Mesenchymal stem cell (in vitro differentiated cells and primary cell): ENCODE data around the gene DRC3.
"Not testable (repeated sequence)": the region's sequence is repeated elsewhere in the genome, so short reads cannot be mapped to it uniquely, and the experiment has no call there.

Experiments used
- DNase-seq: peaks from one replicate; pipeline ENCODE4 v3.0.0-alpha.2; 2013
- H2AFZ ChIP-seq: one replicate; pipeline ENCODE4 v1.6.1; 2013; ENCODE audit warnings: low read depth, mild to moderate bottlenecking, control low read depth, inconsistent platforms, low read length, moderate library complexity
- H2AK5ac ChIP-seq: 2 replicates; pipeline ENCODE4 v1.6.1; 2013; ENCODE audit warnings: low read length, moderate library complexity, mild to moderate bottlenecking, inconsistent platforms; ENCODE audit not compliant: severe bottlenecking
- H2BK120ac ChIP-seq: one replicate; pipeline ENCODE4 v1.6.1; 2013; ENCODE audit warnings: low read depth, mild to moderate bottlenecking, inconsistent platforms, low read length, moderate library complexity
- H2BK12ac ChIP-seq, 2 experiments: one replicate each; pipeline ENCODE4 v1.6.1; 2013; ENCODE audit warnings: inconsistent platforms in 2 of 2, low read length in 2 of 2, mild to moderate bottlenecking in 2 of 2, moderate library complexity in 2 of 2, control low read depth in 1 of 2
- H2BK15ac ChIP-seq: one replicate; pipeline ENCODE4 v1.6.1; 2013; ENCODE audit warnings: mild to moderate bottlenecking, low read depth, inconsistent platforms; ENCODE audit not compliant: poor library complexity, severe bottlenecking
- H2BK5ac ChIP-seq: 2 replicates; pipeline ENCODE4 v1.6.1; 2013; ENCODE audit warnings: low read depth, mild to moderate bottlenecking, low read length, control low read depth, inconsistent platforms; ENCODE audit not compliant: poor library complexity, severe bottlenecking
- H3K14ac ChIP-seq, 2 experiments: one replicate each; pipeline ENCODE4 v1.6.1; 2013; ENCODE audit warnings: inconsistent platforms in 2 of 2, low read length in 2 of 2, control low read depth in 1 of 2, mild to moderate bottlenecking in 1 of 2, moderate library complexity in 1 of 2
- H3K18ac ChIP-seq, 2 experiments: one replicate each; pipeline ENCODE4 v1.6.1; 2013; ENCODE audit warnings: inconsistent platforms in 2 of 2, low read length in 2 of 2, control low read depth in 1 of 2, low read depth in 1 of 2, mild to moderate bottlenecking in 1 of 2
- H3K23ac ChIP-seq, 2 experiments: one replicate each; pipeline ENCODE4 v1.6.1; 2013; ENCODE audit warnings: inconsistent platforms in 2 of 2, low read length in 2 of 2, mild to moderate bottlenecking in 2 of 2, moderate library complexity in 2 of 2, control low read depth in 1 of 2
- H3K27ac ChIP-seq: 2 replicates; pipeline ENCODE4 v1.5.1; 2013; ENCODE audit warnings: mild to moderate bottlenecking, moderate library complexity, low read length, control low read depth, inconsistent platforms; ENCODE audit not compliant: poor library complexity, severe bottlenecking
- H3K27me3 ChIP-seq, 2 experiments: 2 replicates each; pipeline versions ENCODE4 v1.6.1 to v1.7.0; 2013; ENCODE audit warnings: low read length in 2 of 2, mild to moderate bottlenecking in 2 of 2, moderate library complexity in 2 of 2, control low read depth in 1 of 2, inconsistent platforms in 1 of 2; ENCODE audit not compliant: control insufficient read depth in 1 of 2, insufficient read depth in 1 of 2
- H3K36me3 ChIP-seq, 2 experiments: 2 replicates each; pipeline versions ENCODE4 v1.6.1 to v1.7.0; 2013; ENCODE audit warnings: low read length in 2 of 2, control low read depth in 1 of 2, inconsistent platforms in 1 of 2, low read depth in 1 of 2, mild to moderate bottlenecking in 1 of 2; ENCODE audit not compliant: insufficient read depth in 2 of 2, control insufficient read depth in 1 of 2
- H3K4ac ChIP-seq, 2 experiments: one replicate each; pipeline ENCODE4 v1.6.1; 2013; ENCODE audit warnings: inconsistent platforms in 2 of 2, low read length in 2 of 2, mild to moderate bottlenecking in 2 of 2, moderate library complexity in 2 of 2, control low read depth in 1 of 2, low read depth in 1 of 2
- H3K4me1 ChIP-seq: 2 replicates; pipeline ENCODE4 v1.6.1; 2013; ENCODE audit warnings: low read depth, low read length, control low read depth; ENCODE audit not compliant: control insufficient read depth, insufficient read depth
- H3K4me2 ChIP-seq: 2 replicates; pipeline ENCODE4 v1.6.1; 2013; ENCODE audit warnings: low read length, mild to moderate bottlenecking, inconsistent platforms; ENCODE audit not compliant: poor library complexity, severe bottlenecking
- H3K4me3 ChIP-seq, 2 experiments: 2 replicates each; pipeline versions ENCODE4 v1.5.1 to v1.7.0; 2013; ENCODE audit warnings: low read length in 2 of 2, mild to moderate bottlenecking in 2 of 2, control low read depth in 1 of 2, low read depth in 1 of 2; ENCODE audit not compliant: insufficient read depth in 1 of 2
- H3K79me1 ChIP-seq: replicated peaks from 2 replicates; pipeline ENCODE4 v1.6.1; 2013; ENCODE audit warnings: mild to moderate bottlenecking, control low read depth, low read length, inconsistent platforms; ENCODE audit not compliant: poor library complexity, severe bottlenecking
- H3K9ac ChIP-seq: 2 replicates; pipeline ENCODE4 v1.7.0; 2013; ENCODE audit warnings: mild to moderate bottlenecking, low read length, moderate library complexity
- H3K9me3 ChIP-seq: 2 replicates; pipeline ENCODE4 v1.7.0; 2013; ENCODE audit warnings: mild to moderate bottlenecking, low read length; ENCODE audit not compliant: control insufficient read depth
- H4K8ac ChIP-seq: one replicate; pipeline ENCODE4 v1.6.1; 2013; ENCODE audit warnings: inconsistent platforms, mild to moderate bottlenecking, low read length, moderate library complexity
- H4K91ac ChIP-seq: one replicate; pipeline ENCODE4 v1.6.1; 2013; ENCODE audit warnings: mild to moderate bottlenecking, low read length, inconsistent platforms
- WGBS: methylation state at CpG from one replicate; pipeline ENCODE4 v1.1.7; 2013; ENCODE audit warnings: mixed read lengths; 5-methylcytosine and 5-hydroxymethylcytosine counted together

The DRC3 gene

GRCh38 chr17:17995887-17996286, 23.2 kb downstream of the DRC3 start:
- H2BK12ac ChIP-seq, H3K9ac ChIP-seq, H3K9me3 ChIP-seq, H2BK15ac ChIP-seq, H3K27ac ChIP-seq, H3K4ac ChIP-seq, H2AK5ac ChIP-seq, H3K27me3 ChIP-seq, DNase-seq, H2AFZ ChIP-seq, H3K36me3 ChIP-seq, H3K23ac ChIP-seq, H3K4me3 ChIP-seq, H3K14ac ChIP-seq, H3K79me1 ChIP-seq, H4K8ac ChIP-seq, H3K18ac ChIP-seq, H2BK120ac ChIP-seq, H2BK5ac ChIP-seq, H3K4me2 ChIP-seq, H4K91ac ChIP-seq: not testable (repeated sequence)
- peaks cover 26% of the 10 kb centered on the region for H3K4me1 ChIP-seq
- WGBS, result 98% methylated on average over 8 of the region's 8 CpGs

- no peak overlapping the region for H2AFZ ChIP-seq
- H3K14ac ChIP-seq, result no peak overlapping the region
- H3K27me3 ChIP-seq, result no peaks in the 10 kb centered on the region
- H3K27ac ChIP-seq, result no peak overlapping the region
- 89% methylated on average over 8 of the region's 8 CpGs for WGBS
- H3K18ac ChIP-seq, result no peak overlapping the region
- H3K4me2 ChIP-seq, result no peak overlapping the region
- H3K9me3 ChIP-seq, result no peaks in the 10 kb centered on the region
- H2BK5ac ChIP-seq, result no peak overlapping the region
- no peak overlapping the region for H2BK12ac ChIP-seq
- no peak overlapping the region for H2BK15ac ChIP-seq
- no peaks in the 10 kb centered on the region for H3K79me1 ChIP-seq
- no peak for DNase-seq
- no peak overlapping the region for H3K4ac ChIP-seq
- H2AK5ac ChIP-seq, result no peak overlapping the region
- H4K91ac ChIP-seq, result no peak overlapping the region
- H2BK120ac ChIP-seq, result no peak overlapping the region
- H3K36me3 ChIP-seq, result no peaks in the 10 kb centered on the region
- no peak overlapping the region for H3K4me3 ChIP-seq
- peaks cover 17% of the 10 kb centered on the region for H3K4me1 ChIP-seq
- H3K9ac ChIP-seq, result no peak overlapping the region
- H4K8ac ChIP-seq, result no peak overlapping the region
- no peak overlapping the region for H3K23ac ChIP-seq
These were observed 26.3 kb downstream of the DRC3 start for GRCh38 chr17:17998934-17999333.

DNA sequence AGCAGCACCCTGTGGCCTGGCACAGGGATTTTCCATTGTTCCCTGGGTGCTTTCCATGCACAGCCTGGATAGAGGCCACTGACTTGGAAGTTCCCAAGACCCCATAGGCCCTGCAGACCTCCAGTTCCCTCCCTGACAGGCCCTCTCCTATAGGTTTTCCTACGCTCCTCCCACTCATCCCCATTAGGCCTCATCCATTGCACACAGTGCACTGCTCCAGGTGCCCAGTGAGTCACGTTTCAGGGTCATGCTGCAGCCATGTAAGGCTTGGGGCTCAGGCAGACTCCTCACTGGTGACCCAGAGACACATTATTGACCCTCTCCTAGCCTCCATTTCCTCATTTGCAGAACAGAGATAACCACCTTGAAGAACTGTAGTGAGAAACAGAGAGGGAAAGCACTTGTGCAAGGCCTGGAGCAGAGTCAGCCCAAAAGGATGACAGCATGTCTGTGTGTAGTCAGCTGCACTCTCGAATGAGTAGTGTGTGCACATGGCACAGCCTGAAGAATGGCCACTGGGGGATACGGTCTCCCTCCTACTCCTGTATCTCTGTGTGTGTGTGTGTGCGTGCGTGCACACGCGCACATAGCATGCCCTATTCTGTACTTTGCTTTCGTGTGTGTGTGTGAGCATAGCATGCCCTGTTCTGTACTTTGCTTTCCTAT, 26.8 kb downstream of the DRC3 start:
- WGBS, result 92% methylated on average over 9 of the region's 9 CpGs

DNA sequence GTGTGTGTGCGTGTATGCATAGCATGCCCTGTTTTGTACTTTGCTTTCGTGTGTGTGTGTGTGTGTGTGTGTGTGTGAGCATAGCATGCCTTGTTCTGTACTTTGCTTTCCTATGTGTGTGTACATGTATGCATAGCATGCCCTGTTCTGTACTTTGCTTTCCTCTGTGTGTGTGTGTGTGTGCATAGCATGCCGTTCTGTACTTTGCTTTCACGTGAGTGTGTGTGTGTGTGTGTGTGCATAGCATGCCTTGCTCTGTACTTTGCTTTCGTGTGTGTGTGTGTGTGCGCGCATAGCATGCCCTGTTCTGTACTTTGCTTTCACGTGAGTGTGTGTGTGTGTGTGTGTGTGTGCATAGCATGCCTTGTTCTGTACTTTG, 27.4 kb downstream of the DRC3 start:
- 91% methylated on average over 8 of the region's 8 CpGs for WGBS
- Histone ChIP-seq H3K27ac (no peak overlapping the region), H3K9ac (no peak overlapping the region), H2BK120ac (no peak overlapping the region), H3K14ac (no peak overlapping the region), H4K8ac (no peak overlapping the region), H3K23ac (no peak overlapping the region), H4K91ac (no peak overlapping the region), H3K27me3 (no peaks in the 10 kb centered on the region), H3K18ac (no peak overlapping the region), H3K79me1 (no peaks in the 10 kb centered on the region), H2BK12ac (no peak overlapping the region), H2BK15ac (no peak overlapping the region), H3K9me3 (no peaks in the 10 kb centered on the region), H3K4me2 (no peak overlapping the region), H3K4ac (no peak overlapping the region), H2AFZ (no peak overlapping the region), H3K4me3 (no peak overlapping the region), H2BK5ac (no peak overlapping the region), H3K4me1 (peaks cover 15% of the 10 kb centered on the region), H3K36me3 (no peaks in the 10 kb centered on the region), H2AK5ac (no peak overlapping the region)
- no peak for DNase-seq

More for the DNA sequence above, 26.8 kb downstream of the DRC3 start:
- no peaks in the 10 kb centered on the region for H3K36me3 ChIP-seq
- H3K23ac ChIP-seq, result no peak overlapping the region
- H3K27me3 ChIP-seq, result no peaks in the 10 kb centered on the region
- H3K9me3 ChIP-seq, result no peaks in the 10 kb centered on the region
- H3K18ac ChIP-seq, result no peak overlapping the region
- H2AFZ ChIP-seq, result no peak overlapping the region
- no peak overlapping the region for H2BK12ac ChIP-seq
- peak; percentile 22 for DNase-seq
- H3K4me2 ChIP-seq, result no peak overlapping the region
- H2AK5ac ChIP-seq, result no peak overlapping the region
- no peak overlapping the region for H3K9ac ChIP-seq
- H2BK120ac ChIP-seq, result no peak overlapping the region
- H2BK15ac ChIP-seq, result no peak overlapping the region
- no peak overlapping the region for H4K91ac ChIP-seq
- H3K4me3 ChIP-seq, result no peak overlapping the region
- no peak overlapping the region for H3K4ac ChIP-seq
- peak overlapping the region in 1 of 2 experiments; percentile 45 for H3K14ac ChIP-seq
- no peak overlapping the region for H2BK5ac ChIP-seq
- H3K79me1 ChIP-seq, result no peaks in the 10 kb centered on the region
- H4K8ac ChIP-seq, result no peak overlapping the region
- H3K4me1 ChIP-seq, result peaks cover 16% of the 10 kb centered on the region
- no peak overlapping the region for H3K27ac ChIP-seq
